Coronary artery (tissue), 2 donors: Measurements from ENCODE around the gene ST13.
A peak's percentile ranks its signal among the peaks of the same experiment; 100 is the strongest.

Source experiments
- DNase-seq: peaks from one replicate; pipeline ENCODE4 v3.0.0-alpha.2; 2017; ENCODE audit warnings: low spot score
- H3K27ac ChIP-seq, 2 donors: fragments of 200-600 bp; sonication (generic); one replicate each; pipeline ENCODE4 v1.5.1; 2016 to 2019
- H3K4me3 ChIP-seq: fragments of 200-600 bp; sonication (generic); 2 replicates; pipeline ENCODE4 v1.5.1; 2016; ENCODE audit warnings: mild to moderate bottlenecking, moderate library complexity
- CTCF ChIP-seq: fragments of 200-600 bp; sonication (generic); IDR thresholded peaks from one replicate; pipeline ENCODE4 v1.5.1; 2019; ENCODE audit warnings: antibody characterized with exemption

The ST13 gene

GRCh38 chr22:40856513-40857308 is at the start of gene ST13, which contains the start of gene XPNPEP3:
ST13 (minus strand) TSS chr22:40856639; CDS start chr22:40856540, 99 bp downstream.
XPNPEP3 (plus strand) TSS chr22:40857148; CDS start chr22:40857182, 34 bp downstream.
- peak; percentile 98 for DNase-seq
- Histone ChIP-seq H3K27ac (peak within 1 kb of the TSS; percentile 91 to 92), H3K4me3 (peak within 1 kb of the TSS; percentile 81)
- no peak for TF ChIP-seq CTCF

GRCh38 chr22:40904101-40904500 is 47.7 kb upstream of the ST13 start:
- DNase-seq, result no peak
- Histone ChIP-seq H3K4me3 (no peak overlapping the region), H3K27ac (no peak overlapping the region)
- no peak for TF ChIP-seq CTCF

GRCh38 chr22:40898850-40899357 is 42.5 kb upstream of the ST13 start:
- no peak for DNase-seq
- H3K4me3 ChIP-seq, result no peak overlapping the region
- no peak overlapping the region for H3K27ac ChIP-seq
- no peak for TF ChIP-seq CTCF

GRCh38 chr22:40894417-40894816 is 38.0 kb upstream of the ST13 start:
- no peak overlapping the region for H3K27ac ChIP-seq

GRCh38 chr22:40890881-40891280 is 34.4 kb upstream of the ST13 start:
- no peak for TF ChIP-seq CTCF
- Histone ChIP-seq H3K4me3 (no peak overlapping the region), H3K27ac (no peak overlapping the region)
- DNase-seq, result no peak

More at GRCh38 chr22:40894417-40894816, 38.0 kb upstream of the ST13 start:
- no peak for DNase-seq
- H3K4me3 ChIP-seq, result no peak overlapping the region
- no peak for TF ChIP-seq CTCF

- no peak for TF ChIP-seq CTCF
- H3K4me3 ChIP-seq, result no peak overlapping the region
- H3K27ac ChIP-seq, result no peak overlapping the region
- DNase-seq, result no peak
These were observed 32.7 kb upstream of the ST13 start for GRCh38 chr22:40889116-40889515.

- no peak for DNase-seq
- TF ChIP-seq CTCF, result no peak
- H3K4me3 ChIP-seq, result no peak overlapping the region
- H3K27ac ChIP-seq, result no peak overlapping the region
These were observed 22.5 kb upstream of the ST13 start for GRCh38 chr22:40878922-40879321.
